ENCODE measurements around the gene PLD4. TPM values are rescaled to one million over a fixed set of nuclear protein-coding genes. Genes with fewer than 3 reads are reported as not detected.

The PLD4 gene
- total and polyA plus RNA-seq, 9 of the 15 experiments (the other 6 are each of a cell fraction or from before 2014, with no cell fraction given): 0.18 to 0.24 TPM; not detected in 7

- POLR2A ChIA-PET: interaction anchor here (0.6 to 0.7 kb wide), 2 partner anchors 12 to 32 kb away, joined by 3 read pairs; no protein-coding TSS in a partner anchor
- no peak overlapping the region for H3K4me3 ChIP-seq
- TF ChIP-seq FOS (IDR thresholded peaks at IDR 0.05; ENCODE audit: extremely low read depth, insufficient read length) (no peak), SMAD1 (IDR thresholded peaks at IDR 0.05; ENCODE audit: low read depth, low read length, partially characterized antibody) (no peak), HLTF (IDR thresholded peaks at IDR 0.05) (no peak), CTBP1 (IDR thresholded peaks at IDR 0.05; ENCODE audit: borderline replicate concordance) (no peak), FOXP4 (CRISPR knock-in tag; IDR thresholded peaks at IDR 0.05; ENCODE audit: borderline replicate concordance) (no peak), HNRNPH1 (optimal IDR thresholded peaks at IDR 0.05; ENCODE audit: low read depth, low read length) (no peak), TAL1 (IDR thresholded peaks at IDR 0.05) (no peak), SMARCC2 (IDR thresholded peaks at IDR 0.05; ENCODE audit: low read depth) (no peak), CCNT2 (IDR thresholded peaks at IDR 0.05; ENCODE audit: borderline replicate concordance, extremely low read depth, insufficient read length, low read depth, low read length) (no peak), POLR2AphosphoS5 (IDR thresholded peaks at IDR 0.05; ENCODE audit: control insufficient read depth, insufficient read depth, low read depth, low read length) (no peak), CEBPB (tag; IDR thresholded peaks at IDR 0.05) (no peak), SNAPC5 (CRISPR knock-in tag; IDR thresholded peaks at IDR 0.05) (no peak), ZNF395 (CRISPR knock-in tag; IDR thresholded peaks at IDR 0.05) (no peak), KDM2B (CRISPR knock-in tag; IDR thresholded peaks at IDR 0.05) (no peak), TGIF2 (CRISPR knock-in tag; IDR thresholded peaks at IDR 0.05) (no peak), CEBPG (CRISPR knock-in tag; IDR thresholded peaks at IDR 0.05) (no peak), CEBPG (tag; conservative IDR thresholded peaks at IDR 0.05 in 1 of 2, IDR thresholded peaks at IDR 0.05 in 1 of 2) (no peak), CBFB (CRISPR knock-in tag; IDR thresholded peaks at IDR 0.05) (no peak), ATF4 (CRISPR knock-in tag; IDR thresholded peaks at IDR 0.05) (no peak)
Measured at GRCh38 chr14:104939666-104940410, 15.2 kb downstream of the PLD4 start.

More at GRCh38 chr14:104939666-104940410, 15.2 kb downstream of the PLD4 start:
- in situ Hi-C loops (cut with MboI): no loop called here
- no TSS peak for BruUV-seq (replicated peaks)
- Histone ChIP-seq H3K27ac (ENCODE audit: extremely low read depth, low read depth, low read length) (no peak overlapping the region), H3K4me1 (replicated peaks in 1 of 2; ENCODE audit: control insufficient read depth in 2 of 2, insufficient read depth in 2 of 2, low read length in 2 of 2) (no peaks in the 10 kb centered on the region; a peak in 1 of 5 replicates), H4K20me1 (replicated peaks; ENCODE audit: control insufficient read depth, insufficient read depth, low read length) (no peaks in the 10 kb centered on the region; the same call in 1 of the 2 replicates), H3K9me3 (replicated peaks; ENCODE audit: control insufficient read depth, insufficient read depth, low read depth, low read length) (no peaks in the 10 kb centered on the region), H3K9me1 (ENCODE audit: control insufficient read depth, insufficient read depth, low read length) (no peaks in the 10 kb centered on the region), H3K4me2 (ENCODE audit: insufficient read depth, low read length) (no peak overlapping the region), H2AFZ (ENCODE audit: low read depth, low read length) (no peak overlapping the region), H3K79me2 (ENCODE audit: control insufficient read depth, insufficient read depth, low read length) (no peaks in the 10 kb centered on the region), H3K9ac (ENCODE audit: insufficient read depth in 1 of 2, low read depth in 2 of 2, low read length in 2 of 2) (no peak overlapping the region), H3K27me3 (ENCODE audit: control insufficient read depth in 2 of 2, insufficient read depth in 2 of 2, low read length in 2 of 2) (peaks cover 5 to 57% of the 10 kb centered on the region in 2 experiments; a peak in 4 of 5 replicates), H3K36me3 (ENCODE audit: control insufficient read depth, insufficient read depth, low read length) (no peaks in the 10 kb centered on the region)
- DNase-seq (ENCODE audit: extremely low read depth in 1 of 4, low spot score in 3 of 4): no peak
- ATAC-seq: no peak
- CTCF ChIA-PET (ENCODE audit: low intra/inter-chr PET ratio): no interaction called here
- WGBS (ENCODE audit: insufficient coverage, low coverage, missing lambda C conversion rate): 0% methylated on average over 6 of the region's 11 CpGs
- FAIRE-seq: no peak
- intact Hi-C loops (cut with micrococcal nuclease): loop anchor here (1.0 kb wide), 1 partner anchor 44 kb away; no protein-coding TSS in a partner anchor
